ENCODE data around the gene CACNG1.

- TF ChIP-seq CTCF (IDR thresholded peaks at IDR 0.05) (no peak), EZH2 (IDR thresholded peaks at IDR 0.05) (no peak)
Measured at GRCh38 chr17:67019809-67020208, 24.5 kb upstream of the CACNG1 start.

All from neural progenitor cell (in vitro differentiated cells).